Gastroesophageal sphincter (tissue), 3 donors: ENCODE data around the gene TPMT.

Experiments
- POLR2AphosphoS5 ChIP-seq: sonication (generic); formaldehyde crosslinking; IDR thresholded peaks from one replicate; pipeline ENCODE4 v1.6.1; 2017; ENCODE audit warnings: antibody characterized with exemption
- TF ChIP-seq, protein P1 (sequence below), 4 experiments: fragments of 200-600 bp in 2 of 4; fragments of 450-650 bp in 2 of 4; sonication (generic) in 1 of 4; IDR thresholded peaks; one replicate each; pipeline ENCODE4 v1.5.1; 2017 to 2019; ENCODE audit warnings: antibody characterized with exemption in 4 of 4, mild to moderate bottlenecking in 2 of 4, moderate library complexity in 2 of 4

DNA sequence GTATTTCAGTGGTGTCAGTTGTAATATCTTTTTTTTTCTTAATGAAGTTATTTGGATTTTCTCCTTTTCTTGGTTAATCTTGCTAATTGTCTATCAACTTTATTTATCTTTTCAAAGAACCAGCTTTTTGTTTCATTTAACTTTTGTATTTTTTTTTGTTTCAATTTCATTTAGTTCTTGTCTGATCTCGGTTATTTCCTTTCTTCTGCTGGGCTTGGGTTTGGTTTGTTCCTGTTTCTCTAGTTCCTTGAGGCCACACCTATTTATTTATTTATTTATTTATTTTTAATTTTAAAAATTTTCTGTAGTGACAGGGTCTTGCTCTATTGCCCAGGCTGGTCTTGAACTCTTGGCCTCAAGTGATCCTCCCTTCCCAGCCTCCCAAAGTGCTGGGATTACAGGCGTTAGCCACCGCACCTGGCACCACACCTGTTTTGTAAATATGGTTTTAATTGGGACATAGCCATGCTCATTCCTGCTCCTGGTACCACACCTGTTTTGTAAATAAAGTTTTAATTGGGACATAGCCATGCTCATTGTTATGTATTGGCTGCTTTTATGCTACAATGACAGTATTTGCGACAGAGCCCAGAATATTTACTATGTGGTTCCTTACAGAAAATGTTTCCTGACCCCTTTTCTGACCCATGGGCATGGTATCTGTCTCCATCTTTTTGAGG lies 22.5 kb upstream of the TPMT start:
- TF ChIP-seq, protein P1, sequence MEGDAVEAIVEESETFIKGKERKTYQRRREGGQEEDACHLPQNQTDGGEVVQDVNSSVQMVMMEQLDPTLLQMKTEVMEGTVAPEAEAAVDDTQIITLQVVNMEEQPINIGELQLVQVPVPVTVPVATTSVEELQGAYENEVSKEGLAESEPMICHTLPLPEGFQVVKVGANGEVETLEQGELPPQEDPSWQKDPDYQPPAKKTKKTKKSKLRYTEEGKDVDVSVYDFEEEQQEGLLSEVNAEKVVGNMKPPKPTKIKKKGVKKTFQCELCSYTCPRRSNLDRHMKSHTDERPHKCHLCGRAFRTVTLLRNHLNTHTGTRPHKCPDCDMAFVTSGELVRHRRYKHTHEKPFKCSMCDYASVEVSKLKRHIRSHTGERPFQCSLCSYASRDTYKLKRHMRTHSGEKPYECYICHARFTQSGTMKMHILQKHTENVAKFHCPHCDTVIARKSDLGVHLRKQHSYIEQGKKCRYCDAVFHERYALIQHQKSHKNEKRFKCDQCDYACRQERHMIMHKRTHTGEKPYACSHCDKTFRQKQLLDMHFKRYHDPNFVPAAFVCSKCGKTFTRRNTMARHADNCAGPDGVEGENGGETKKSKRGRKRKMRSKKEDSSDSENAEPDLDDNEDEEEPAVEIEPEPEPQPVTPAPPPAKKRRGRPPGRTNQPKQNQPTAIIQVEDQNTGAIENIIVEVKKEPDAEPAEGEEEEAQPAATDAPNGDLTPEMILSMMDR (IDR thresholded peaks at IDR 0.05): no peak
- TF ChIP-seq POLR2AphosphoS5: no peak
